ENCODE data around the gene BCOR. TPM values are rescaled to one million over a fixed set of nuclear protein-coding genes. Genes with fewer than 3 reads are reported as not detected.

BCOR gene
- total and polyA plus RNA-seq, 9 of the 15 experiments (the other 6 are each of a cell fraction or from before 2014, with no cell fraction given): 27.5 to 113 (median 37.6) TPM

GRCh38 chrX:40083120-40083978 is 14.4 kb downstream of the BCOR start (continued):
- peak in 1 of 2 experiments; percentile 15; a peak in 1 of 4 replicates for TF ChIP-seq HDAC1 (IDR thresholded peaks at IDR 0.05)
- TF ChIP-seq SIN3A (IDR thresholded peaks at IDR 0.05; ENCODE audit: borderline replicate concordance in 2 of 2, control insufficient read depth in 1 of 2, low read depth in 2 of 2, low read length in 2 of 2): 0 out of 4 replicates have a peak, but pooled peaks of 1 of the 2 experiments have one; percentile 30
- peak; percentile 88 for TF ChIP-seq RBM22 (IDR thresholded peaks at IDR 0.05; ENCODE audit: low read depth, low read length, poor library complexity, severe bottlenecking)
- TF ChIP-seq CHD1 (IDR thresholded peaks at IDR 0.05; ENCODE audit: low read length): no peak
- TF ChIP-seq THRB (CRISPR knock-in tag; conservative IDR thresholded peaks at IDR 0.05): no peak
- TF ChIP-seq MEF2A (IDR thresholded peaks at IDR 0.05; ENCODE audit: control insufficient read depth, low read depth, low read length): 0 out of 2 replicates have a peak, but pooled peaks have one; percentile 12
- no peak for TF ChIP-seq ATF7 (IDR thresholded peaks at IDR 0.05)
- no peak for TF ChIP-seq ZNF589 (CRISPR knock-in tag; IDR thresholded peaks at IDR 0.05; ENCODE audit: low read depth)
- TF ChIP-seq CTBP1 (IDR thresholded peaks at IDR 0.05; ENCODE audit: borderline replicate concordance): no peak
- TF ChIP-seq TAL1 (IDR thresholded peaks at IDR 0.05): no peak
- TF ChIP-seq ZNF324 (CRISPR knock-in tag; IDR thresholded peaks at IDR 0.05): no peak
- TF ChIP-seq TEAD1 (CRISPR knock-in tag; IDR thresholded peaks at IDR 0.05): no peak
- TF ChIP-seq JUN (IDR thresholded peaks at IDR 0.05; ENCODE audit: borderline replicate concordance, low read depth, low read length): no peak
- no peak for TF ChIP-seq JUN (CRISPR knock-in tag; IDR thresholded peaks at IDR 0.05; ENCODE audit: borderline replicate concordance)
- no peak for TF ChIP-seq YBX1 (IDR thresholded peaks at IDR 0.05)
- peak in 1 of 2 experiments; percentile 37; a peak in 1 of 4 replicates for TF ChIP-seq TBL1XR1 (IDR thresholded peaks at IDR 0.05; ENCODE audit: low read length in 2 of 2)
- no peak for TF ChIP-seq ZEB2 (IDR thresholded peaks at IDR 0.05)
- peak; percentile 83 for TF ChIP-seq POLR2G (IDR thresholded peaks at IDR 0.05; ENCODE audit: low read depth, low read length)
- TF ChIP-seq, protein P1, sequence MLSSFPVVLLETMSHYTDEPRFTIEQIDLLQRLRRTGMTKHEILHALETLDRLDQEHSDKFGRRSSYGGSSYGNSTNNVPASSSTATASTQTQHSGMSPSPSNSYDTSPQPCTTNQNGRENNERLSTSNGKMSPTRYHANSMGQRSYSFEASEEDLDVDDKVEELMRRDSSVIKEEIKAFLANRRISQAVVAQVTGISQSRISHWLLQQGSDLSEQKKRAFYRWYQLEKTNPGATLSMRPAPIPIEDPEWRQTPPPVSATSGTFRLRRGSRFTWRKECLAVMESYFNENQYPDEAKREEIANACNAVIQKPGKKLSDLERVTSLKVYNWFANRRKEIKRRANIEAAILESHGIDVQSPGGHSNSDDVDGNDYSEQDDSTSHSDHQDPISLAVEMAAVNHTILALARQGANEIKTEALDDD (IDR thresholded peaks at IDR 0.05): no peak
- TF ChIP-seq HDAC8 (tag; IDR thresholded peaks at IDR 0.05): no peak
- no peak for TF ChIP-seq ZNF830 (CRISPR knock-in tag; IDR thresholded peaks at IDR 0.05)
- no peak for TF ChIP-seq ZNF134 (CRISPR knock-in tag; conservative IDR thresholded peaks at IDR 0.05)
- no peak for TF ChIP-seq NCOA4 (IDR thresholded peaks at IDR 0.05; ENCODE audit: partially characterized antibody)
- no peak for TF ChIP-seq BRCA1 (IDR thresholded peaks at IDR 0.05)
- no peak for TF ChIP-seq BRCA1 (CRISPR knock-in tag; IDR thresholded peaks at IDR 0.05)
- TF ChIP-seq, protein P2, sequence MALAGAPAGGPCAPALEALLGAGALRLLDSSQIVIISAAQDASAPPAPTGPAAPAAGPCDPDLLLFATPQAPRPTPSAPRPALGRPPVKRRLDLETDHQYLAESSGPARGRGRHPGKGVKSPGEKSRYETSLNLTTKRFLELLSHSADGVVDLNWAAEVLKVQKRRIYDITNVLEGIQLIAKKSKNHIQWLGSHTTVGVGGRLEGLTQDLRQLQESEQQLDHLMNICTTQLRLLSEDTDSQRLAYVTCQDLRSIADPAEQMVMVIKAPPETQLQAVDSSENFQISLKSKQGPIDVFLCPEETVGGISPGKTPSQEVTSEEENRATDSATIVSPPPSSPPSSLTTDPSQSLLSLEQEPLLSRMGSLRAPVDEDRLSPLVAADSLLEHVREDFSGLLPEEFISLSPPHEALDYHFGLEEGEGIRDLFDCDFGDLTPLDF (CRISPR knock-in tag; IDR thresholded peaks at IDR 0.05): no peak
- TF ChIP-seq NELFE (IDR thresholded peaks at IDR 0.05; ENCODE audit: insufficient read depth, insufficient read length): no peak
